HEK293 (cell line): ENCODE measurements around the gene PLA2G4A.

Experiments
- CTCF ChIA-PET: fragments of 350-600 bp; formaldehyde crosslinking; extraction: SDS; loops from one replicate; lab custom pipeline; 2021; ENCODE audit warnings: antibody characterized with exemption; lab: Yijun Ruan, JAX
- POLR2A ChIA-PET: fragments of 300-600 bp; formaldehyde crosslinking; extraction: SDS; loops from one replicate; lab custom pipeline; 2020; ENCODE audit warnings: antibody characterized with exemption, inconsistent platforms; lab: Yijun Ruan, JAX
- H3K27ac ChIP-seq: fragments of 200-500 bp; sonication (Bioruptor generic); 2 replicates; pipeline ENCODE4 v1.5.1; 2014; ENCODE audit warnings: low read depth, low read length, control low read depth, inconsistent platforms; ENCODE audit errors: extremely low read depth
- H3K36me3 ChIP-seq, 2 experiments: fragments of 200-500 bp in 1 of 2; sonication (Bioruptor generic) in 1 of 2; 1 replicate in 1 of 2; 2 replicates in 1 of 2; pipeline ENCODE4 v1.5.1; 2014 to 2017; ENCODE audit warnings: inconsistent platforms in 2 of 2, low read length in 2 of 2; ENCODE audit not compliant: control insufficient read depth in 2 of 2, insufficient read depth in 1 of 2
- H3K4me1 ChIP-seq: fragments of 200-500 bp; sonication (Bioruptor generic); 2 replicates; pipeline ENCODE4 v1.5.1; 2014; ENCODE audit warnings: mild to moderate bottlenecking, low read length, inconsistent platforms; ENCODE audit not compliant: control insufficient read depth, insufficient read depth
- H3K4me3 ChIP-seq: 2 replicates; pipeline ENCODE4 v1.5.1; 2011; ENCODE audit warnings: low read depth, mild to moderate bottlenecking, control low read depth, low read length, moderate library complexity
- H3K9me3 ChIP-seq: fragments of 200-500 bp; sonication (Bioruptor generic); 2 replicates; pipeline ENCODE4 v1.5.1; 2014; ENCODE audit warnings: low read depth, low read length, inconsistent platforms; ENCODE audit not compliant: control insufficient read depth, insufficient read depth
- ELK4 ChIP-seq: IDR thresholded peaks from 2 replicates; pipeline ENCODE4 v1.6.1; 2011; ENCODE audit warnings: mild to moderate bottlenecking, low read depth, low read length, borderline replicate concordance
- GLI2 ChIP-seq: fragments of 450-650 bp; formaldehyde crosslinking; IDR thresholded peaks from 2 replicates; pipeline ENCODE4; 2017; ENCODE audit warnings: missing biosample characterization, missing genetic modification characterization, low read depth, borderline replicate concordance
- GLIS2 ChIP-seq: fragments of 450-650 bp; formaldehyde crosslinking; IDR thresholded peaks from 2 replicates; pipeline ENCODE4 v1.5.1; 2016; ENCODE audit warnings: missing biosample characterization, missing genetic modification characterization
- HOXA7 ChIP-seq: sonication (generic); formaldehyde crosslinking; IDR thresholded peaks from 2 replicates; pipeline ENCODE4 v1.8.1; 2022; ENCODE audit warnings: missing genetic modification reagents, borderline replicate concordance
- HOXC10 ChIP-seq: sonication (generic); formaldehyde crosslinking; IDR thresholded peaks from 2 replicates; pipeline ENCODE4 v1.8.1; 2023; ENCODE audit warnings: mild to moderate bottlenecking, missing genetic modification reagents
- KLF7 ChIP-seq: fragments of 450-650 bp; formaldehyde crosslinking; IDR thresholded peaks from 2 replicates; pipeline ENCODE4 v1.5.1; 2016; ENCODE audit warnings: missing biosample characterization, missing genetic modification characterization, borderline replicate concordance
- MEIS1 ChIP-seq: sonication (generic); formaldehyde crosslinking; IDR thresholded peaks from 2 replicates; pipeline ENCODE4 v1.8.1; 2022; ENCODE audit warnings: missing genetic modification reagents, mild to moderate bottlenecking, borderline replicate concordance
- OSR2 ChIP-seq: fragments of 450-650 bp; formaldehyde crosslinking; IDR thresholded peaks from 2 replicates; pipeline ENCODE4 v1.5.1; 2016; ENCODE audit warnings: missing biosample characterization, missing genetic modification characterization
- SP2 ChIP-seq: fragments of 450-650 bp; formaldehyde crosslinking; IDR thresholded peaks from 2 replicates; pipeline ENCODE4 v1.5.1; 2016; ENCODE audit warnings: missing biosample characterization, missing genetic modification characterization
- ZBTB8A ChIP-seq: fragments of 450-650 bp; formaldehyde crosslinking; IDR thresholded peaks from 2 replicates; pipeline ENCODE4 v1.5.1; 2016; ENCODE audit warnings: missing biosample characterization, missing genetic modification characterization
- ZFP69B ChIP-seq: fragments of 450-650 bp; formaldehyde crosslinking; IDR thresholded peaks from 2 replicates; pipeline ENCODE4 v1.5.1; 2016; ENCODE audit warnings: missing biosample characterization, missing genetic modification characterization
- ZNF112 ChIP-seq: fragments of 450-650 bp; formaldehyde crosslinking; IDR thresholded peaks from 2 replicates; pipeline ENCODE4 v1.5.0; 2017; ENCODE audit warnings: missing biosample characterization, missing genetic modification characterization
- ZNF157 ChIP-seq: fragments of 450-650 bp; formaldehyde crosslinking; IDR thresholded peaks from 2 replicates; pipeline ENCODE4 v1.5.1; 2016; ENCODE audit warnings: missing biosample characterization, missing genetic modification characterization
- ZNF350 ChIP-seq: fragments of 450-650 bp; formaldehyde crosslinking; IDR thresholded peaks from 2 replicates; pipeline ENCODE4 v1.5.0; 2017; ENCODE audit warnings: missing biosample characterization, mild to moderate bottlenecking, missing genetic modification characterization
- ZNF398 ChIP-seq: fragments of 450-650 bp; formaldehyde crosslinking; IDR thresholded peaks from 2 replicates; pipeline ENCODE4 v1.5.1; 2017; ENCODE audit warnings: missing biosample characterization, missing genetic modification characterization
- ZNF416 ChIP-seq: fragments of 450-650 bp; formaldehyde crosslinking; IDR thresholded peaks from 2 replicates; pipeline ENCODE4 v1.5.1; 2016; ENCODE audit warnings: missing biosample characterization, missing genetic modification characterization
- ZNF529 ChIP-seq: fragments of 450-650 bp; formaldehyde crosslinking; IDR thresholded peaks from 2 replicates; pipeline ENCODE4 v1.5.1; 2017; ENCODE audit warnings: missing genetic modification characterization, missing biosample characterization; ENCODE audit not compliant: insufficient replicate concordance
- ZNF621 ChIP-seq: fragments of 450-650 bp; formaldehyde crosslinking; IDR thresholded peaks from 2 replicates; pipeline ENCODE4 v1.5.1; 2017; ENCODE audit warnings: missing biosample characterization, missing genetic modification characterization
- ZNF623 ChIP-seq: fragments of 450-650 bp; formaldehyde crosslinking; IDR thresholded peaks from 2 replicates; pipeline ENCODE4 v1.5.1; 2016; ENCODE audit warnings: missing biosample characterization, missing genetic modification characterization
- ZNF768 ChIP-seq: fragments of 450-650 bp; formaldehyde crosslinking; IDR thresholded peaks from 2 replicates; pipeline ENCODE4 v1.5.1; 2018; ENCODE audit warnings: missing biosample characterization, mild to moderate bottlenecking, missing genetic modification characterization
- ZSCAN30 ChIP-seq: fragments of 450-650 bp; IDR thresholded peaks from 2 replicates; pipeline ENCODE4 v1.5.1; 2018; ENCODE audit warnings: missing biosample characterization, mild to moderate bottlenecking, missing genetic modification characterization, moderate library complexity
- ZXDB ChIP-seq: fragments of 450-650 bp; formaldehyde crosslinking; IDR thresholded peaks from 2 replicates; pipeline ENCODE4 v1.5.1; 2016; ENCODE audit warnings: missing biosample characterization, missing genetic modification characterization
- TF ChIP-seq, protein P1 (sequence below): fragments of 450-650 bp; formaldehyde crosslinking; IDR thresholded peaks from 2 replicates; pipeline ENCODE4 v1.5.1; 2017; ENCODE audit warnings: missing biosample characterization, mild to moderate bottlenecking, missing genetic modification characterization, moderate library complexity
- TF ChIP-seq, protein P2 (sequence below): fragments of 450-650 bp; formaldehyde crosslinking; IDR thresholded peaks from 2 replicates; pipeline ENCODE4 v1.5.1; 2017; ENCODE audit warnings: missing biosample characterization, missing genetic modification characterization
- TF ChIP-seq, protein P3 (sequence below): fragments of 450-650 bp; formaldehyde crosslinking; IDR thresholded peaks from 2 replicates; pipeline ENCODE4 v1.5.1; 2016; ENCODE audit warnings: missing biosample characterization, missing genetic modification characterization

PLA2G4A gene

DNA sequence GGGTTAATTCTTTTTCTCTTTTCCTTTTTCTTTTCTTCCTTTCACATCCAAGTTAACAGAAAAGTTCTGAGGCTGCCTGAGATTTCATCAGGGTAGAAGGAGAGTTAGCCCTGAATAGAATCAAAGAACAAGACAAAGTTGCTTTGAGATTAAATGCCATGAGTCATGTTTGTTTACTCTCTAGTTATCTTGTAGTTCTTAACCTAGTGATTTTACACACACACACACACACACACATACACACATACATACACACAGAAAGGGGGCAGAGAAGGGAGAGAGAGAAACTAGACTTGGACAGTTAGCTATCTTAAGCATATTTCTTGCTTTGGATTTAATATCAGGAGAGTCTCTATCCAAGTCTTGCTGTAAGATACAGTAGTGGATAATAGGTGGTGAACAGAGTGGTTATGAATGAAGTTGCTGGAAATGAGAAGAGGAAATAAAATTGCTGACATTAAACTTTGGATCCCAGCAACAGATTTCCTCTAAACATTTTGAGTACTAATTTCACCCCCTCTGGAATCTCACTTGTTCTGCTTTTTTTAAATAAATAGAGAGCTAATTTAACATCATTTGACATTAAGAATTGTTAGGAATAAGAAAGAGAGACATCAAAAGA is 19.9 kb downstream of the PLA2G4A start (continued):
- TF ChIP-seq, protein P1, sequence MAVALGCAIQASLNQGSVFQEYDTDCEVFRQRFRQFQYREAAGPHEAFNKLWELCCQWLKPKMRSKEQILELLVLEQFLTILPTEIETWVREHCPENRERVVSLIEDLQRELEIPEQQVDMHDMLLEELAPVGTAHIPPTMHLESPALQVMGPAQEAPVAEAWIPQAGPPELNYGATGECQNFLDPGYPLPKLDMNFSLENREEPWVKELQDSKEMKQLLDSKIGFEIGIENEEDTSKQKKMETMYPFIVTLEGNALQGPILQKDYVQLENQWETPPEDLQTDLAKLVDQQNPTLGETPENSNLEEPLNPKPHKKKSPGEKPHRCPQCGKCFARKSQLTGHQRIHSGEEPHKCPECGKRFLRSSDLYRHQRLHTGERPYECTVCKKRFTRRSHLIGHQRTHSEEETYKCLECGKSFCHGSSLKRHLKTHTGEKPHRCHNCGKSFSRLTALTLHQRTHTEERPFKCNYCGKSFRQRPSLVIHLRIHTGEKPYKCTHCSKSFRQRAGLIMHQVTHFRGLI (tag by site-specific recombination) = no peak
- TF ChIP-seq GLIS2 (tag by site-specific recombination) (no peak), ZXDB (tag by site-specific recombination) (no peak), ZNF112 (0 out of 2 replicates have a peak, but pooled peaks have one; percentile 60), ZSCAN30 (no peak), GLI2 (tag by site-specific recombination) (no peak), HOXC10 (CRISPR knock-in tag) (no peak), ZNF623 (tag by site-specific recombination) (no peak), ZFP69B (tag by site-specific recombination) (0 out of 2 replicates have a peak, but pooled peaks have one; percentile 20), ZBTB8A (tag by site-specific recombination) (no peak)
- TF ChIP-seq, protein P2, sequence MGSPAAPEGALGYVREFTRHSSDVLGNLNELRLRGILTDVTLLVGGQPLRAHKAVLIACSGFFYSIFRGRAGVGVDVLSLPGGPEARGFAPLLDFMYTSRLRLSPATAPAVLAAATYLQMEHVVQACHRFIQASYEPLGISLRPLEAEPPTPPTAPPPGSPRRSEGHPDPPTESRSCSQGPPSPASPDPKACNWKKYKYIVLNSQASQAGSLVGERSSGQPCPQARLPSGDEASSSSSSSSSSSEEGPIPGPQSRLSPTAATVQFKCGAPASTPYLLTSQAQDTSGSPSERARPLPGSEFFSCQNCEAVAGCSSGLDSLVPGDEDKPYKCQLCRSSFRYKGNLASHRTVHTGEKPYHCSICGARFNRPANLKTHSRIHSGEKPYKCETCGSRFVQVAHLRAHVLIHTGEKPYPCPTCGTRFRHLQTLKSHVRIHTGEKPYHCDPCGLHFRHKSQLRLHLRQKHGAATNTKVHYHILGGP = 0 out of 2 replicates have a peak, but pooled peaks have one; percentile 67

DNA sequence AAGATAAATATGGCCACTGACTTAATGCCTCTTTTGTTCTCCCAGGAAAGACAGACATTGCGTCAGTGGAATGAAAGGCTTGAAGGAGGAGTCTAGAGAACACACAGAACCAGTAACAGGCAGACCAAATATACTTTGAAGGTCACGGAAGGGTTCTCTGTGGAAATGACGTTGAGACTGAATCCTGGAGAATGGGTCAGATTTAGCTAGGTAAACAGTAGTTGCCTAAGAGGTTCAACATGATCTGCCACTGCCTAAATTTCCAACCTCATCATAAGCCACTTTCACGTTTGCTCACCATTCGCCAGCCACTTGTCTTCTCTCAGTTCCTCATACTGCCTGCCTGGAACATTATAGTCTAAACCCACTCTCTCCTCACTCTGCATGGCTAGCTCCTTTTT is 20.5 kb downstream of the PLA2G4A start:
- POLR2A ChIA-PET = no interaction called here

More for the DNA sequence above, 20.5 kb downstream of the PLA2G4A start:
- no peak overlapping the region for H3K4me3 ChIP-seq
- CTCF ChIA-PET = no interaction called here
- no peaks in the 10 kb centered on the region for H3K9me3 ChIP-seq
- TF ChIP-seq SP2 = no peak
- TF ChIP-seq ZNF416 = no peak
- no peak for TF ChIP-seq MEIS1 (CRISPR knock-in tag)
- TF ChIP-seq ELK4 = no peak
- TF ChIP-seq, protein P3, sequence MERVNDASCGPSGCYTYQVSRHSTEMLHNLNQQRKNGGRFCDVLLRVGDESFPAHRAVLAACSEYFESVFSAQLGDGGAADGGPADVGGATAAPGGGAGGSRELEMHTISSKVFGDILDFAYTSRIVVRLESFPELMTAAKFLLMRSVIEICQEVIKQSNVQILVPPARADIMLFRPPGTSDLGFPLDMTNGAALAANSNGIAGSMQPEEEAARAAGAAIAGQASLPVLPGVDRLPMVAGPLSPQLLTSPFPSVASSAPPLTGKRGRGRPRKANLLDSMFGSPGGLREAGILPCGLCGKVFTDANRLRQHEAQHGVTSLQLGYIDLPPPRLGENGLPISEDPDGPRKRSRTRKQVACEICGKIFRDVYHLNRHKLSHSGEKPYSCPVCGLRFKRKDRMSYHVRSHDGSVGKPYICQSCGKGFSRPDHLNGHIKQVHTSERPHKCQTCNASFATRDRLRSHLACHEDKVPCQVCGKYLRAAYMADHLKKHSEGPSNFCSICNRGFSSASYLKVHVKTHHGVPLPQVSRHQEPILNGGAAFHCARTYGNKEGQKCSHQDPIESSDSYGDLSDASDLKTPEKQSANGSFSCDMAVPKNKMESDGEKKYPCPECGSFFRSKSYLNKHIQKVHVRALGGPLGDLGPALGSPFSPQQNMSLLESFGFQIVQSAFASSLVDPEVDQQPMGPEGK (tag by site-specific recombination) = no peak
- no peak for TF ChIP-seq GLIS2 (tag by site-specific recombination)
- no peak for TF ChIP-seq ZNF350 (tag by site-specific recombination)
- no peak for TF ChIP-seq HOXA7 (CRISPR knock-in tag)
- no peak for TF ChIP-seq ZNF398 (tag by site-specific recombination)
- TF ChIP-seq ZNF529 = no peak
- no peak for TF ChIP-seq ZNF157 (tag by site-specific recombination)
- TF ChIP-seq ZNF621 (tag by site-specific recombination) = no peak
- TF ChIP-seq KLF7 (tag by site-specific recombination) = no peak
- TF ChIP-seq ZNF768 (tag by site-specific recombination) = no peak
- no peak for TF ChIP-seq ZNF623 (tag by site-specific recombination)
- no peak for TF ChIP-seq OSR2 (tag by site-specific recombination)
- H3K4me1 ChIP-seq = no peaks in the 10 kb centered on the region
- H3K36me3 ChIP-seq = no peaks in the 10 kb centered on the region
- no peak overlapping the region for H3K27ac ChIP-seq
